IPS-NIHi7 (cell line): ENCODE measurements around the gene FOXF1.

Experiments used
- DNase-seq: peaks from one replicate; pipeline ENCODE4 v3.0.0; 2012; ENCODE audit warnings: mixed read lengths; ENCODE audit errors: extremely low spot score

The FOXF1 gene

GRCh38 chr16:86556576-86556975 is 46.2 kb downstream of the FOXF1 start:
- DNase-seq: no peak

- no peak for DNase-seq
Observed at GRCh38 chr16:86557587-86557986, 47.3 kb downstream of the FOXF1 start.

GRCh38 chr16:86558355-86559193 is 48.2 kb downstream of the FOXF1 start:
- DNase-seq: no peak

GRCh38 chr16:86559802-86560305 is 49.5 kb downstream of the FOXF1 start:
- no peak for DNase-seq

GRCh38 chr16:86562356-86562755 is 52.0 kb downstream of the FOXF1 start:
- no peak for DNase-seq

- peak; percentile 75 for DNase-seq
Observed at GRCh38 chr16:86563469-86564345, 53.4 kb downstream of the FOXF1 start.
